Mesendoderm (in vitro differentiated cells): Measurements from ENCODE around the gene PRIMA1.

Source experiments
- DNase-seq: peaks from one replicate; pipeline ENCODE4 v3.0.0; 2013
- H2AK5ac ChIP-seq: 2 replicates; pipeline ENCODE4 v1.6.1; 2013; ENCODE audit warnings: low read length, inconsistent platforms
- H2BK120ac ChIP-seq: 2 replicates; pipeline ENCODE4 v1.6.1; 2013; ENCODE audit warnings: low read depth, mild to moderate bottlenecking, low read length, moderate library complexity, mixed read lengths
- H2BK15ac ChIP-seq: replicated peaks from 2 replicates; pipeline ENCODE4 v1.6.1; 2013; ENCODE audit warnings: low read depth, mild to moderate bottlenecking, moderate library complexity
- H2BK5ac ChIP-seq: 2 replicates; pipeline ENCODE4 v1.6.1; 2013; ENCODE audit warnings: low read length, inconsistent platforms
- H3K18ac ChIP-seq: 2 replicates; pipeline ENCODE4 v1.6.1; 2013; ENCODE audit warnings: mild to moderate bottlenecking, low read length, mixed read lengths
- H3K23ac ChIP-seq: one replicate; pipeline ENCODE4 v1.6.1; 2013; ENCODE audit warnings: low read length
- H3K27ac ChIP-seq: 2 replicates; pipeline ENCODE4 v1.5.1; 2013; ENCODE audit warnings: low read depth, mild to moderate bottlenecking, inconsistent platforms, low read length, moderate library complexity
- H3K27me3 ChIP-seq: 2 replicates; pipeline ENCODE4 v1.6.1; 2013; ENCODE audit warnings: low read length, control low read depth, mild to moderate bottlenecking, inconsistent platforms; ENCODE audit not compliant: insufficient read depth, poor library complexity
- H3K36me3 ChIP-seq: 2 replicates; pipeline ENCODE4 v1.6.1; 2013; ENCODE audit warnings: low read length, inconsistent platforms; ENCODE audit not compliant: control insufficient read depth, insufficient read depth
- H3K4ac ChIP-seq: one replicate; pipeline ENCODE4 v1.6.1; 2013; ENCODE audit warnings: low read depth, mild to moderate bottlenecking, low read length, moderate library complexity
- H3K4me1 ChIP-seq: 2 replicates; pipeline ENCODE4 v1.6.1; 2013; ENCODE audit warnings: low read depth, low read length, inconsistent platforms; ENCODE audit not compliant: control insufficient read depth
- H3K4me2 ChIP-seq: 2 replicates; pipeline ENCODE4 v1.6.1; 2013; ENCODE audit warnings: low read length
- H3K4me3 ChIP-seq: 2 replicates; pipeline ENCODE4 v1.5.1; 2013; ENCODE audit warnings: mild to moderate bottlenecking, low read length
- H3K56ac ChIP-seq: one replicate; pipeline ENCODE4 v1.6.1; 2013; ENCODE audit warnings: low read length
- H3K79me1 ChIP-seq: 2 replicates; pipeline ENCODE4 v1.6.1; 2013; ENCODE audit warnings: low read length, inconsistent platforms
- H3K79me2 ChIP-seq: 2 replicates; pipeline ENCODE4 v1.6.1; 2013; ENCODE audit warnings: mild to moderate bottlenecking, low read length; ENCODE audit not compliant: control insufficient read depth, insufficient read depth
- H3K9ac ChIP-seq: 2 replicates; pipeline ENCODE4 v1.6.1; 2013; ENCODE audit warnings: low read length, inconsistent platforms
- H4K5ac ChIP-seq: one replicate; pipeline ENCODE4 v1.6.1; 2013; ENCODE audit warnings: low read length
- H4K8ac ChIP-seq: one replicate; pipeline ENCODE4 v1.6.1; 2013; ENCODE audit warnings: low read depth, mild to moderate bottlenecking, control low read depth, low read length, moderate library complexity
- WGBS: extraction: QIAGEN DNeasy Blood & Tissue Kit; methylation state at CpG from one replicate; pipeline ENCODE4 v1.1.7; 2013; ENCODE audit warnings: low lambda C conversion rate, missing lambda C conversion rate; ENCODE audit not compliant: insufficient coverage; ENCODE audit errors: extremely low coverage; 5-methylcytosine and 5-hydroxymethylcytosine counted together

Gene PRIMA1

DNA sequence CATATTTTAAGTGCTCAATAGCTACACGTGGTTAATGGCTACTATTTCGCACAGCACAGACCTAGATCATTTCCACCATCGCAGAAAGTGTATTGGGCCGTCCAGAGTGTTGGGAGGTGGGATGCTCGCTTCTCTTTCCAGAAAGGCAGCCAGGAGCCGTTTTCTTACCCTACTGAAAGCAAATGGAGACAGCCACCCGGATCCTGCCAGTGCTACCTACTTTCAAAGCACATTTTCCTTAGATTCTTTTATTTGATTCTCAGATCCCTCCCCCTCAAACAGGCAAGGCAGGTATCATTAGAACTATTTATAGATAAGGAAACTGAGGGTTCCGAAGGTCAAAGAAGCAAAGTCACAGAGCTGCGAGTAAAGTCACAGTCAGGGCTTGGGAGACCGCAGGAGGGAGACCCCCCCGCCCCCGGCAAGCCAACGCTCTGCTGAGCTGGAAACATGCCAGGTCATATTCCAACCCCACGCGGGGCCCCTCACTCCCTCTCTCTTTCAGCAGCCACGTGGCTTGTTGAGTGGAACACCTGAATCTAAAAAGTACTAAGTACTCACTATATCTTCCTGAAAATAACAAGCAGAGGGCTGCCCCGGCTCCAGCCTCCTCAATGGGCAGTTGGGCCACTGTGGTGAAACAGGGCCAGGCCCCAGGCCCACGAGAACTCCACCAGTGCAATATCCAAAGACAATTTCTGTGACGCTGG lies 36.2 kb downstream of the PRIMA1 start:
- no CpG with 5 or more reads among the region's 19 CpGs for WGBS

DNA sequence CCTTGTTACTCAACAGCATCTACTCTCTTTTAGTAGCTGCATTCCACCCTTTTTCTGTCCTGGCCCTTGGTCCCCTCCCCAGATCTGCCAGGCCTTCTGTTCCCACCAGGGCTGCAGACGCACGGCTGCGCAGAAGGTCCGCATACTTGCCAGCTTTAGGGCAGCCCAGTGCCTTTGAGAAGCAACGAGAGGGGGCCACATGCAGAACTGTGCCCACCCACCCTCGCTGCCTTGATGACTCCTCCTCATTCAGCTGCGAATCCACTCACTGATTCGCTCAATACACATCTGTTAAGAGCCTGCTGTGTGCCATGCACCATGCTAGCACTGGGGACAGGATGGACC lies 39.2 kb downstream of the PRIMA1 start:
- H3K79me2 ChIP-seq = no peaks in the 10 kb centered on the region
- peak overlapping the region; percentile 24 for H3K23ac ChIP-seq
- H2BK120ac ChIP-seq = no peak overlapping the region
- peaks cover 23% of the 10 kb centered on the region for H3K4me1 ChIP-seq
- no CpG with 5 or more reads among the region's 8 CpGs for WGBS
- no peaks in the 10 kb centered on the region for H3K27me3 ChIP-seq
- no peak overlapping the region for H2BK5ac ChIP-seq
- H3K4me2 ChIP-seq = no peak overlapping the region
- no peak overlapping the region for H4K8ac ChIP-seq
- H2BK15ac ChIP-seq = no peak overlapping the region
- no peak for DNase-seq
- no peaks in the 10 kb centered on the region for H3K36me3 ChIP-seq
- H3K18ac ChIP-seq = no peak overlapping the region
- H3K4me3 ChIP-seq = no peak overlapping the region
- H3K27ac ChIP-seq = no peak overlapping the region
- H4K5ac ChIP-seq = no peak overlapping the region
- H3K56ac ChIP-seq = peak overlapping the region; percentile 67
- H2AK5ac ChIP-seq = peak overlapping the region; percentile 92
- no peak overlapping the region for H3K9ac ChIP-seq
- H3K4ac ChIP-seq = no peak overlapping the region
- no peaks in the 10 kb centered on the region for H3K79me1 ChIP-seq

More for the DNA sequence above, 36.2 kb downstream of the PRIMA1 start:
- Histone ChIP-seq H3K4me1 (peaks cover 4% of the 10 kb centered on the region), H3K36me3 (no peaks in the 10 kb centered on the region), H4K8ac (no peak overlapping the region), H2AK5ac (no peak overlapping the region), H3K27me3 (no peaks in the 10 kb centered on the region), H2BK5ac (no peak overlapping the region), H3K18ac (no peak overlapping the region), H3K23ac (no peak overlapping the region), H2BK120ac (no peak overlapping the region), H3K56ac (peak overlapping the region; percentile 15), H3K79me2 (no peaks in the 10 kb centered on the region), H3K9ac (no peak overlapping the region), H4K5ac (no peak overlapping the region), H2BK15ac (no peak overlapping the region), H3K4me3 (no peak overlapping the region), H3K4ac (no peak overlapping the region), H3K4me2 (no peak overlapping the region), H3K79me1 (no peaks in the 10 kb centered on the region), H3K27ac (no peak overlapping the region)
- DNase-seq = no peak

DNA sequence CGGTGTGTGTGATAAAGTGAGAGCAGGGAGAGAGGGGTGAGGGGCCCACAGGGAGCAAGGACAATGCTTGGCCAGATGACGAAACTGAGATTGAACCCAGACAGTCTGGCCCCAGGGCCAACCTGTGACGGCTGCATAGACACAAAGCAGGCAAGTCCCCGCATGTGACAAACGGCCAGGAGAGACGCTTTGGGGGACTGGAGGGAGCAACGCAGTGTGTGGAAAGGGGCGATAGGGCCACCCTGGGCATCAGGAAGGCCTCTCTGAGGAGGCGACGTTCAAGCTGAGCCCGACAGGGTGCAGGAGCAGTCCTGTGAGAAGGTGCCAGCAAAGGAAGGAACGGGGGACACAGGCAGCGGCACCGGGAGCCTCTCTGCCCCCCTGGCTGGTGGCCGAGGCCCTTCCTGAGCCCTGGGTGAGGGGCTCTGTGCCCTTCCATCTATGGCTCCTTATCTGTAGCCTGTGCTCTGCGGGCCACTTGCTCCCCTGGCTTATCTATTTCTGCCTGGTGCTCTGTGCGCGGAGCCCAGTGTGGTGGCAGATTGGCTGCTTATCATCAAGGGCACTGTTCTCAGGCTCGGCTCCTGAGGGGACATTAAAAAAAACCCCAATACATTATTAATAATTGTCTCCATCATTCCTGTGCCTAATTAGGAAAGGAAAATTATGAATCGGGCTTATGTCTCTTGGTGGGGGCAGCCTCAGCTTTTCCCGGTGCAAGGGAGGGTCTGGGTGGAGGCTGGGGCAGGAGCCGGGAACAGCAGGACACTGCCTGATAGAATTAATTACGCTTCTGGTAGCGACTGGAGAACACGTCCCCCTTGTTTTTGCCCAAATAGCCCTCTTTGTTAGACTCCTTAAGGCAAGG lies 39.8 kb downstream of the PRIMA1 start:
- Histone ChIP-seq H3K18ac (no peak overlapping the region), H4K8ac (no peak overlapping the region), H3K4me1 (peaks cover 23% of the 10 kb centered on the region), H3K79me1 (no peaks in the 10 kb centered on the region), H3K27ac (no peak overlapping the region), H3K56ac (peak overlapping the region; percentile 11), H2BK15ac (no peak overlapping the region), H4K5ac (no peak overlapping the region), H3K9ac (no peak overlapping the region), H2BK120ac (no peak overlapping the region), H2BK5ac (peak overlapping the region; percentile 11), H3K4me3 (no peak overlapping the region), H3K36me3 (no peaks in the 10 kb centered on the region), H3K4me2 (no peak overlapping the region), H2AK5ac (no peak overlapping the region), H3K79me2 (no peaks in the 10 kb centered on the region), H3K23ac (no peak overlapping the region), H3K27me3 (no peaks in the 10 kb centered on the region), H3K4ac (no peak overlapping the region)
- no CpG with 5 or more reads among the region's 25 CpGs for WGBS
- DNase-seq = peak; percentile 46

DNA sequence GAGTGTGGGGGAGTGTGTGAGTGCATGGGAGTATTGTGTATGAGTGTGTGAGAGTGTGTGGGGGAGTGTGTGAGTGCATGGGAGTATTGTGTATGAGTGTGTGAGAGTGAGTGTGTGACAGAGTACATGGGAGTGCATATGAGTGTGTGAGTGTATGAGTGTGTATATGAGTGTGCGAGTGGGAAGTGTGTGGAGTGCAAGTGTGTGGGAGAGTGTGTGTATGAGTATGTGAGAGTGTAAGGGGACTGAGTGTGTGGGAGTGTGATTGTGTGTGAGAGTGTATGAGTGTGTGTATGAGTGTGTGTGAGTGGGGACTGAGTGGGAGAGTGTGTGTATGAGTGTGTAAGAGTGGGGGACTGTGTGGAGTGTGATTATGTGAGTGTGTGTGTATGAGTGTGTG lies 40.7 kb downstream of the PRIMA1 start:
- DNase-seq = no peak
- no peak overlapping the region for H3K9ac ChIP-seq

DNA sequence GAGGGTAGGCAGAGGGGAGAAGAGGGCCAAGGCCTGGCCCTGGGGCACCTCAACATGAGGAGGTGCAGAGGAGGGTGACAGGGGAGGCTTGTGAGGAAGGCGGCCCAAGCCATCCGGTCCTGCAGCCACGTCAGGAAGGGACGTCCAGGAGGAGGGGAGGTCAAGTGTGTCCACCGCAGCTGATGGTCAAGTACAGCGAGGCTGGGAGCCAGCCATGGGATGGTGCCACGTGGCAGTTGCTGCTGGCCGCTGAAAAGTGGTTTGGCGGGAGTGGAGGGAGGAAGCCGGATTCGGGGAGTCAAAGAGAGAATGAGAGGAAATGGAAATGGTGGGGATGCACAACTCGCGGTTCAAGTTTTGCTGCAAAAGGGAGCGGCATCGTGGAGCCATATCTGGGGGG lies 41.2 kb downstream of the PRIMA1 start:
- no peak overlapping the region for H2BK15ac ChIP-seq
- peak overlapping the region; percentile 48 for H2AK5ac ChIP-seq
- no peak overlapping the region for H4K5ac ChIP-seq
- no peak for DNase-seq
- no peak overlapping the region for H3K9ac ChIP-seq
- H3K36me3 ChIP-seq = no peaks in the 10 kb centered on the region
- peaks cover 23% of the 10 kb centered on the region for H3K4me1 ChIP-seq
- no peaks in the 10 kb centered on the region for H3K79me1 ChIP-seq
- H4K8ac ChIP-seq = no peak overlapping the region
- no CpG with 5 or more reads among the region's 15 CpGs for WGBS
- H3K4me2 ChIP-seq = no peak overlapping the region
- no peak overlapping the region for H3K18ac ChIP-seq
- no peak overlapping the region for H3K4ac ChIP-seq
- H2BK120ac ChIP-seq = no peak overlapping the region
- H3K56ac ChIP-seq = peak overlapping the region; percentile 1
- H3K79me2 ChIP-seq = no peaks in the 10 kb centered on the region
- no peaks in the 10 kb centered on the region for H3K27me3 ChIP-seq
- no peak overlapping the region for H3K23ac ChIP-seq
- H3K27ac ChIP-seq = no peak overlapping the region
- peak overlapping the region; percentile 4 for H2BK5ac ChIP-seq
- H3K4me3 ChIP-seq = no peak overlapping the region

More for the DNA sequence above, 40.7 kb downstream of the PRIMA1 start:
- Histone ChIP-seq H2BK5ac (no peak overlapping the region), H3K79me1 (no peaks in the 10 kb centered on the region), H3K4me2 (no peak overlapping the region), H3K27ac (no peak overlapping the region), H3K4me1 (peaks cover 23% of the 10 kb centered on the region), H3K4me3 (no peak overlapping the region), H3K56ac (no peak overlapping the region), H3K23ac (no peak overlapping the region), H3K4ac (no peak overlapping the region), H4K8ac (no peak overlapping the region), H3K18ac (no peak overlapping the region), H2BK120ac (no peak overlapping the region), H3K36me3 (no peaks in the 10 kb centered on the region), H3K27me3 (no peaks in the 10 kb centered on the region), H4K5ac (no peak overlapping the region), H2AK5ac (no peak overlapping the region), H3K79me2 (no peaks in the 10 kb centered on the region), H2BK15ac (no peak overlapping the region)
- 100% methylated on average over 1 of the region's 1 CpG for WGBS
